Measurements from ENCODE around the gene HAUS8. TPM values are rescaled to one million over a fixed set of nuclear protein-coding genes. Genes with fewer than 3 reads are reported as not detected.

The HAUS8 gene
- total RNA-seq, 1 donor from 2014 or later: 9.1 TPM

GRCh38 chr19:17076543-17076991, 1.3 kb upstream of the HAUS8 start:
- Mint-ChIP-seq H3K9me3 (ENCODE audit: unreplicated experiment) (peaks cover 8% of the 10 kb centered on the region), H3K27ac (ENCODE audit: unreplicated experiment) (peak overlapping the region; percentile 22), H3K4me3 (ENCODE audit: unreplicated experiment) (peak overlapping the region; percentile 97), H3K36me3 (ENCODE audit: unreplicated experiment) (no peaks in the 10 kb centered on the region), H3K27me3 (ENCODE audit: unreplicated experiment) (peaks cover 6% of the 10 kb centered on the region), H3K4me1 (ENCODE audit: low read depth, unreplicated experiment) (peaks cover 16% of the 10 kb centered on the region)
- DNase-seq: peak; percentile 29
- TF ChIP-seq, protein P1, sequence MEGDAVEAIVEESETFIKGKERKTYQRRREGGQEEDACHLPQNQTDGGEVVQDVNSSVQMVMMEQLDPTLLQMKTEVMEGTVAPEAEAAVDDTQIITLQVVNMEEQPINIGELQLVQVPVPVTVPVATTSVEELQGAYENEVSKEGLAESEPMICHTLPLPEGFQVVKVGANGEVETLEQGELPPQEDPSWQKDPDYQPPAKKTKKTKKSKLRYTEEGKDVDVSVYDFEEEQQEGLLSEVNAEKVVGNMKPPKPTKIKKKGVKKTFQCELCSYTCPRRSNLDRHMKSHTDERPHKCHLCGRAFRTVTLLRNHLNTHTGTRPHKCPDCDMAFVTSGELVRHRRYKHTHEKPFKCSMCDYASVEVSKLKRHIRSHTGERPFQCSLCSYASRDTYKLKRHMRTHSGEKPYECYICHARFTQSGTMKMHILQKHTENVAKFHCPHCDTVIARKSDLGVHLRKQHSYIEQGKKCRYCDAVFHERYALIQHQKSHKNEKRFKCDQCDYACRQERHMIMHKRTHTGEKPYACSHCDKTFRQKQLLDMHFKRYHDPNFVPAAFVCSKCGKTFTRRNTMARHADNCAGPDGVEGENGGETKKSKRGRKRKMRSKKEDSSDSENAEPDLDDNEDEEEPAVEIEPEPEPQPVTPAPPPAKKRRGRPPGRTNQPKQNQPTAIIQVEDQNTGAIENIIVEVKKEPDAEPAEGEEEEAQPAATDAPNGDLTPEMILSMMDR (IDR thresholded peaks at IDR 0.05; ENCODE audit: partially characterized antibody, unreplicated experiment): no peak

DNA sequence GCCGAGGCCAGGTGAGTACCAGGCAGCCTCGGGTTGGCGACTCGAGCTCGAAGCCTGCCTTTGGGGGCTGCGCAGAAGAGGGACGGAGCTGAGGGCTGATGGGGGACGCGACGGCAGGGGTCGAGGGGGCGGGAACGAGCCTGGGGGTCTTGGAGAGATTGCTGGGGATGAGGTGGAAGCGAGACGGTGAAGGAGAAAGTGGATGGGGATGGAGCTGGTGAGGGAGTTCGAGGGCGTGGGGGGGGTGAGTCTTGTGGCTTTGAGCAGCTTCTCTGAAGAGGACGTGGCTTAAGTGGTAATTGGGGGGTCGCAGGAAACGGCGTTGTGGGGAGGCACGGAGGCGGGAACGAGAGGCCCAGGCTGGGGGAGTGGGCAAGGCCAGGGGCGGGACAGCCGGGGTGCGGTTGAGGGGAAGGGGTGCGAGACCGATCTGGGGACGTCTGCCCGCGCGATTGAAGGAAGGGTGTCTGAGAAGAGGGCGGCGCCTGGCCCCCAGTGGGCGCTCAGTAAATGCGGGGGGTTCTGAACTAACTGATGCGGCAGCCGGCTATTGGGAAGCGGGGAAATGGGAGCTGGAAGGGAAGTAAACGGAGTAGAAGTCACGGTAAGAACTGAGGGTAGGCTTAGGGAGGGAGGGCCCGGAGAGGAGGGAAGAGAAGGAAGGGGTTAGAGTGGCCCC, 751 bp upstream of the HAUS8 start:
- Mint-ChIP-seq H3K36me3 (ENCODE audit: unreplicated experiment) (no peaks in the 10 kb centered on the region), H3K27me3 (ENCODE audit: unreplicated experiment) (peaks cover 6% of the 10 kb centered on the region), H3K4me3 (ENCODE audit: unreplicated experiment) (peak overlapping the region; percentile 97), H3K9me3 (ENCODE audit: unreplicated experiment) (peaks cover 8% of the 10 kb centered on the region), H3K4me1 (ENCODE audit: low read depth, unreplicated experiment) (peaks cover 18% of the 10 kb centered on the region), H3K27ac (ENCODE audit: unreplicated experiment) (peak overlapping the region; percentile 73)
- no peak for DNase-seq
- TF ChIP-seq, protein P1 (IDR thresholded peaks at IDR 0.05; ENCODE audit: partially characterized antibody, unreplicated experiment): no peak

GRCh38 chr19:17074634-17075034, 618 bp downstream of the HAUS8 start:
- peaks cover 9% of the 10 kb centered on the region for H3K9me3 Mint-ChIP-seq (ENCODE audit: unreplicated experiment)
- peaks cover 7% of the 10 kb centered on the region for H3K27me3 Mint-ChIP-seq (ENCODE audit: unreplicated experiment)
- peaks cover 24% of the 10 kb centered on the region for H3K4me1 Mint-ChIP-seq (ENCODE audit: low read depth, unreplicated experiment)
- H3K4me3 Mint-ChIP-seq (ENCODE audit: unreplicated experiment): peak overlapping the region; percentile 91
- TF ChIP-seq, protein P1 (IDR thresholded peaks at IDR 0.05; ENCODE audit: partially characterized antibody, unreplicated experiment): no peak
- DNase-seq: no peak
- H3K36me3 Mint-ChIP-seq (ENCODE audit: unreplicated experiment): no peaks in the 10 kb centered on the region
- peak overlapping the region; percentile 90 for H3K27ac Mint-ChIP-seq (ENCODE audit: unreplicated experiment)

- peaks cover 7% of the 10 kb centered on the region for H3K27me3 Mint-ChIP-seq (ENCODE audit: unreplicated experiment)
- peak overlapping the region; percentile 90 for H3K27ac Mint-ChIP-seq (ENCODE audit: unreplicated experiment)
- H3K4me3 Mint-ChIP-seq (ENCODE audit: unreplicated experiment): peak overlapping the region; percentile 91
- peaks cover 9% of the 10 kb centered on the region for H3K9me3 Mint-ChIP-seq (ENCODE audit: unreplicated experiment)
- no peak for DNase-seq
- H3K36me3 Mint-ChIP-seq (ENCODE audit: unreplicated experiment): no peaks in the 10 kb centered on the region
- TF ChIP-seq, protein P1 (IDR thresholded peaks at IDR 0.05; ENCODE audit: partially characterized antibody, unreplicated experiment): no peak
- H3K4me1 Mint-ChIP-seq (ENCODE audit: low read depth, unreplicated experiment): peaks cover 23% of the 10 kb centered on the region
These were observed 1.2 kb downstream of the HAUS8 start for GRCh38 chr19:17073869-17074633.

DNA sequence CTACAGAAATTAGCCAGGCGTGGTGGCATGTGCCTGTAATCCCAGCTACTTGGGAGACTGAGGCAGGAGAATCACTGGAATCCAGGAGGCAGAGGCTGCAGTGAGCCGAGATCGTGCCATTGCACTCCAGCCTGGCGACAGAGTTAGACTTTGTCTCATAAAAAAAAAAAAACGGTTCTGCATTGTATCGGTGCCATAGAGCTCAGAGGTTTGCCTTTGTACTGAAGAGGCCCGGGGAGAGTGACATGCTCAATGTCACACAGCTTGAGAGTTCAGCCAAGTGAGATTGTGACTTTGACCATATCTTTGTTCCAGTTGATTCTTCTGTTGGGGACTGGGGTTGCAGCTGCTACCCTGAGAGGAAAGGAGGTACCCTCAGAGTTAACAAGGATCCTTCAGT, 4.3 kb downstream of the HAUS8 start:
- no peaks in the 10 kb centered on the region for H3K36me3 Mint-ChIP-seq (ENCODE audit: unreplicated experiment)
- H3K4me3 Mint-ChIP-seq (ENCODE audit: unreplicated experiment): no peak overlapping the region
- TF ChIP-seq, protein P1 (IDR thresholded peaks at IDR 0.05; ENCODE audit: partially characterized antibody, unreplicated experiment): no peak
- DNase-seq: no peak
- H3K9me3 Mint-ChIP-seq (ENCODE audit: unreplicated experiment): peaks cover 7% of the 10 kb centered on the region
- peaks cover 7% of the 10 kb centered on the region for H3K27me3 Mint-ChIP-seq (ENCODE audit: unreplicated experiment)
- H3K27ac Mint-ChIP-seq (ENCODE audit: unreplicated experiment): no peak overlapping the region
- peaks cover 25% of the 10 kb centered on the region for H3K4me1 Mint-ChIP-seq (ENCODE audit: low read depth, unreplicated experiment)

Measured in glutamatergic neuron (in vitro differentiated cells).